Kidney (tissue), 14 donors: ENCODE results near the gene AMD1. TPM values are rescaled to one million over a fixed set of nuclear protein-coding genes. Genes with fewer than 3 reads are reported as not detected.

Source experiments
- DNase-seq, 5 donors: peaks; one replicate each; pipeline ENCODE4 v3.0.0-alpha.2; 2013 to 2020
- FAIRE-seq: peaks from 2 replicates; lab custom pipeline; 2012; peaks lifted over from hg19 to GRCh38; lab: Jason Lieb, UNC
- H3K27ac ChIP-seq, 2 donors: one replicate each; pipeline ENCODE4 v1.7.0; 2013; ENCODE audit warnings: low read depth in 2 of 2, low read length in 2 of 2, inconsistent platforms in 1 of 2
- H3K27me3 ChIP-seq: one replicate; pipeline ENCODE4 v1.7.1; 2013; ENCODE audit warnings: low read length, inconsistent platforms; ENCODE audit not compliant: control insufficient read depth, insufficient read depth
- H3K36me3 ChIP-seq, 3 donors: one replicate each; pipeline versions ENCODE4 v1.7.0 to v1.7.1; 2013; ENCODE audit warnings: low read length in 3 of 3, control low read depth in 1 of 3, inconsistent platforms in 1 of 3; ENCODE audit not compliant: insufficient read depth in 3 of 3, control insufficient read depth in 2 of 3
- H3K4me1 ChIP-seq, 3 donors: one replicate each; pipeline versions ENCODE4 v1.7.0 to v1.7.1; 2013; ENCODE audit warnings: low read length in 3 of 3, inconsistent platforms in 1 of 3, low read depth in 1 of 3; ENCODE audit not compliant: control insufficient read depth in 2 of 3, insufficient read depth in 2 of 3
- H3K4me3 ChIP-seq, 3 donors: one replicate each; pipeline versions ENCODE4 v1.7.0 to v1.8.1; 2013; ENCODE audit warnings: low read length in 3 of 3, control low read depth in 1 of 3, inconsistent platforms in 1 of 3
- H3K9ac ChIP-seq, 3 donors: one replicate each; pipeline versions ENCODE4 v1.7.0 to v1.7.1; 2013; ENCODE audit warnings: low read length in 3 of 3, control low read depth in 1 of 3, inconsistent platforms in 1 of 3
- H3K9me3 ChIP-seq, 3 donors: one replicate each; pipeline versions ENCODE4 v1.7.0 to v1.7.1; 2013; ENCODE audit warnings: low read length in 3 of 3, control low read depth in 1 of 3, inconsistent platforms in 1 of 3; ENCODE audit not compliant: control insufficient read depth in 2 of 3, insufficient read depth in 1 of 3
- CTCF ChIP-seq: IDR thresholded peaks from 3 replicates; pipeline ENCODE4 v1.5.1; 2012; ENCODE audit warnings: mild to moderate bottlenecking, moderate library complexity, borderline replicate concordance; ENCODE audit not compliant: insufficient read depth; ENCODE audit errors: extremely low read depth
- intact Hi-C: fragments of 100-400 bp; cut with DNase I; formaldehyde crosslinking; loops from one replicate; pipeline ENCODE4 v1.11.1; 2022
- polyA plus RNA-seq: library from polyadenylated mRNA; stranded (reverse); fragments of 350-450 nt; fragmentation: Illumina TruSeq; extraction: RNeasy Lipid Tissue Mini Kit (QIAGEN cat#74804); gene quantifications from one replicate; pipeline ENCODE4 v1.2.3, GENCODE V29; 2014; ENCODE audit warnings: low read depth, low replicate concordance; ENCODE audit not compliant: insufficient read depth
- total RNA-seq: library from RNA; stranded (reverse); fragmentation: NEBNext Ultra II Directional; extraction: Animal tissue kit (Norgen Biotek cat#: 25700); gene quantifications from one replicate; pipeline ENCODE4 v1.2.1, GENCODE V29; 2021
- donor health status: control.
- donor health status: control.
- donor health status: control.
- donor health status: control.
- donor health status: control.
- donor health status: DM: yes; HTN: yes; CAD: no.
- donor health status: Normal renal cell carcinoma (clear cell type).

The AMD1 gene
- total and polyA plus RNA-seq, 2 donors from 2014 or later = 32.8 to 72.3 TPM

- H3K27ac ChIP-seq = no peak overlapping the region
- H3K36me3 ChIP-seq = peaks cover 0 to 11% (median 0%) of the 10 kb centered on the region in 3 donors
- FAIRE-seq = no peak
- peaks cover 0 to 13% (median 2%) of the 10 kb centered on the region in 3 donors for H3K4me1 ChIP-seq
- no peaks in the 10 kb centered on the region for H3K9me3 ChIP-seq
- intact Hi-C loops = no loop called here
- no peaks in the 10 kb centered on the region for H3K27me3 ChIP-seq
- H3K9ac ChIP-seq = no peak overlapping the region
- H3K4me3 ChIP-seq = no peak overlapping the region
- TF ChIP-seq CTCF = no peak
- DNase-seq = no peak
These were observed 12.1 kb downstream of the AMD1 start for GRCh38 chr6:110886555-110887167.

- FAIRE-seq = no peak
- no peak for TF ChIP-seq CTCF
- H3K36me3 ChIP-seq = peaks cover 4 to 32% (median 10%) of the 10 kb centered on the region in 3 donors
These were observed 15.7 kb downstream of the AMD1 start for GRCh38 chr6:110890288-110890687.

GRCh38 chr6:110895907-110896608 is 21.5 kb downstream of the AMD1 start:
- Histone ChIP-seq H3K27me3 (no peaks in the 10 kb centered on the region), H3K4me1 (no peaks in the 10 kb centered on the region), H3K4me3 (no peak overlapping the region), H3K27ac (no peak overlapping the region), H3K9ac (no peak overlapping the region), H3K36me3 (peaks cover 7 to 40% (median 17%) of the 10 kb centered on the region in 3 donors), H3K9me3 (no peaks in the 10 kb centered on the region)
- no peak for TF ChIP-seq CTCF
- intact Hi-C loops = no loop called here
- DNase-seq (no peak), FAIRE-seq (no peak)

More at GRCh38 chr6:110890288-110890687, 15.7 kb downstream of the AMD1 start:
- no peak for DNase-seq
- no peaks in the 10 kb centered on the region for H3K9me3 ChIP-seq
- no peaks in the 10 kb centered on the region for H3K4me1 ChIP-seq
- H3K27ac ChIP-seq = no peak overlapping the region
- no peaks in the 10 kb centered on the region for H3K27me3 ChIP-seq
- intact Hi-C loops = no loop called here
- H3K4me3 ChIP-seq = no peak overlapping the region
- H3K9ac ChIP-seq = no peak overlapping the region
